DLD1 (cell line): ENCODE data around the gene BAG3.

Experiments used
- in situ Hi-C: cut with HindIII; loops from 2 replicates; pipeline ENCODE4 v1.10.0; 2017; ENCODE audit warnings: low sequenced_read_pairs

The BAG3 gene

DNA sequence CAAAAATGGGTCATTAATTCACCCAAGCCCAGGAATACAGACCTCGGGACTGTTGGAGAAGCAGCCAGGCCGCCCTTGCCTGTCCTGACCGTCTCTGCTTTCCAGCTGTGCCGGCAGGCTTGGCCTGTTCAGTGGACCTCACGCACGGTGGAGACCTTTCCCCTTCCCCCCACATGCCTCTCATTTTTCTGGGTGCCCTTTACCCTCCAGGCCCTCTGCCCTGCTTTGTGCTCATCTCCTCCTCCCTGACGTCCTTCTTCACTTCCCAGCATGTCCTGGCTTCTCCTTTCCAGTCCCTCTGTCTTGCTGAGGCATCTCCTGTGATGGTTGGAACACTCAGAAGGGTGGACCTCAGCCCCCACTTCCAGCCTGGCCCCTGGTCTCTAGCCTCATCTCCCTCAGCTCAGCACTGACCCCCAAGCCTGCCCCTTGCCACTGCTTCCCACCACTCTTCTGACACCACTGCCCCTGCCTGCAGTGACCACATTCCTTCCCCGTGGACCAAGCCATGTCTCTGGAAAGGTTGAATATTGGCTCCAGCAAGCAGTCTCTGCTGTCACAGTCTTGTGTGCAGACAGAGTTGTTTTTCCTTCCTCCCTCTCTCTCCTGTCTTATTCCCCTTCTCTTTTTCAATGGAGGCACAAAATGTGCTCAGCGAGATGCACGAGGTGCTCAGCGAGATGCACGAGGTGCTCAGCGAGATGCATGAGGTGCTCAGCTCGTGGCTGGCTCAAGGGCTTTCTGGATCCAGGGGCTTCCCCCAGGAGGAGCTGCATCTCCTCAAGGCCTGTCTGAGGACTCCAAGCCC lies 14.9 kb downstream of the BAG3 start:
- in situ Hi-C loops, result no loop called here

- in situ Hi-C loops, result no loop called here
These were observed 15.5 kb downstream of the BAG3 start for GRCh38 chr10:119666709-119667004.

GRCh38 chr10:119667562-119668328 lies 16.6 kb downstream of the BAG3 start:
- in situ Hi-C loops, result no loop called here

DNA sequence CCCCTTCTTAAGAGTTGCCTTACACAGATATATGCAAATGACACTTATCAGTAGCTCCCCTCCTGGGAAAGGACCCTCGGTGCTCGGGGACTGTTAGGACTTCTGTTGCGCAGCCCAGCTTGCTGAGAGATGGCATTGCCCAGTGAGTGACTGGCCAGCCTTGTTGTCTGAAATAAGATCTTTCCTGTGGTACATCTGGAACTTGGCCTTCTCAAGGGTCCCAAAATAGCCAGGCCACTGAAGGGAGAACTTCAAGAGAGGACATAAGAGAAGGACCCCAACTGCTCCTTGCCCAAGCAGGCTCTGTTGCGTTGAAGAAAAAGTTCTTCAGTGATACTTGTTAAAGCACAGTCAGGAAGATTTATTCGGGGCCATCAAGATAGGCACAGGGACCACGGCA lies 17.3 kb downstream of the BAG3 start:
- in situ Hi-C loops, result no loop called here

DNA sequence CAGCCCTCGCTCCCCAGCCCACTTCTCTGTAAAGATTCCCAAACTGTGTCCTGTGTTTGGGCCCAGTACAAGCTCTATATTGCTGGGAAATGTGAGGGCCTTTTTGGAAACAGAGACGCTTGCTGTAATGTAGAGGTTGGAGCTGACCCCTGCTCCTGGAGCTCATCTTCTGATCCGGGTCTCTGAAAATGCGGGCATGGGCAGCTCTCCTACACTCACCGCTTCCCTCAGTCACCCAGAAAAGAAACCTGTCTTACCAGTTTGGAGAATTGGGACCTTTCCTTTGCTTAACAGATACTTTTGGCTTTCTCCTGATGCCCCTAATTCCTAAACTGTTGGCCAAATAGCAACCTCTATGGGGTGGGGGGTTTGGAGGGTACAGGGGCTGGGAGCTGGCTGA lies 18.2 kb downstream of the BAG3 start:
- in situ Hi-C loops, result no loop called here

DNA sequence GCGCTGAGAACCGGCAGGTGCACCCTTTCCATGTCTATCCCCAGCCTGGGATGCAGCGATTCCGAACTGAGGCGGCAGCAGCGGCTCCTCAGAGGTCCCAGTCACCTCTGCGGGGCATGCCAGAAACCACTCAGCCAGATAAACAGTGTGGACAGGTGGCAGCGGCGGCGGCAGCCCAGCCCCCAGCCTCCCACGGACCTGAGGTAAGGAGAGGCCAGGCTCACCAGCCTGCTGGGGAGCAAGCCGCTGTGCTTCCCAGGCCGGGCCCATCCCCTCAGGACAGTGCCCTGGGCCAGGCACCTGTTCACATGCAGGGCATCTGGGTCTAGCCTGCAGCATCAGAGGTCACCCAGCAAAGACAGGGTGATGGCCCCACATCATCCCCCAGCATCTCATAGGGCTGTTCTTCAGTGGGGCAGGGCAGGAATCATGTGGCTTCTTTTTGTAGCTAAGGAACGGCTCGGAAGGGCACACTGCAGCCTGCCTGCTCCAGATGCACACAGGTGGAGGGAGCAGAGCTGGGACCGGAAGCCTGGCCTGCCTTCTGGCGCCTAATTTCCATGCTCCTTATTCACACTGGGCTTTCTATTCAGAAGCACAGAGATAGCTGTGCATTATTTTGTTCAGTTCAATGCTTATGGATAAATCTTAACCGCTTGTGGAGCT lies 18.9 kb downstream of the BAG3 start:
- in situ Hi-C loops, result no loop called here

- in situ Hi-C loops, result no loop called here
These were observed 19.5 kb downstream of the BAG3 start for GRCh38 chr10:119670717-119671116.

- in situ Hi-C loops, result no loop called here
These were observed 20.2 kb downstream of the BAG3 start for GRCh38 chr10:119671381-119671780.

DNA sequence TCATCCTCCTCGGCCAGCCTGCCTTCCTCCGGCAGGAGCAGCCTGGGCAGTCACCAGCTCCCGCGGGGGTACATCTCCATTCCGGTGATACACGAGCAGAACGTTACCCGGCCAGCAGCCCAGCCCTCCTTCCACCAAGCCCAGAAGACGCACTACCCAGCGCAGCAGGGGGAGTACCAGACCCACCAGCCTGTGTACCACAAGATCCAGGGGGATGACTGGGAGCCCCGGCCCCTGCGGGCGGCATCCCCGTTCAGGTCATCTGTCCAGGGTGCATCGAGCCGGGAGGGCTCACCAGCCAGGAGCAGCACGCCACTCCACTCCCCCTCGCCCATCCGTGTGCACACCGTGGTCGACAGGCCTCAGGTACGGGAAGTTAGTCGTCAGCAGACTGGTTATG lies 21.1 kb downstream of the BAG3 start:
- in situ Hi-C loops, result no loop called here

GRCh38 chr10:119673271-119673670 lies 22.1 kb downstream of the BAG3 start:
- in situ Hi-C loops, result no loop called here

DNA sequence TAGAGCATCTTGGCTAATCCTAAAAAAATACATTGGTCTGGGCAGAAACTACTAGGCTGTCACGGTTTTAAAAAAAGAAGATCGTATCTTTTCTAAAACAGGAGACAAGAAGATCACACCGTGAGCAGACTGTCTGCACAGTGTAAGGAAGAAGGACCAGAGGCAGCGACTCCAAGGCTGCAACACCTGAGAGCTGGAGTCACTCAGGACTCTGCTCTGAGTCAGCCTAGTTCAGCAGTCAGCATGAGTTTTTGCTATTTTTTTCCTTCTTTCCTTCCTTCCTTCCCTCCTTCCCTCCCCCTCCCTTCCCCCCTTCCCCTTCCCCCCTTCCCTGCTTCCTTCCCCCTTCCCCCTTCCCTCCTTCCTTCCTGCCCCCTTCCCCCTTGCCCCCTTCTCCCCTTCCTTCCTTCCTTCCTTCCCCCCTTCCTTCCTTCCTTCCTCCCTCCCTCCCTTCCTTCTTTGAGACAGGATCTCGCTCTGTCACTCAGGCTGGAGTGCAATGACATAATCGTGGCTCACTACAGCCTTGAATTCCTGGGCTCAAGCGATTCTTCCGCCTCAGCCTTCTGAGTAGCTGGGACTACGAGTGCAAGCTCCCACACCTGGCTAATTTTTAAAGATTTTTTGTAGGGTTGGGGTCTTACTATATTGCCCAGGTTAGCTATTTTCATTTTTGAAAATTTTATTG lies 24.4 kb downstream of the BAG3 start:
- in situ Hi-C loops, result no loop called here

DNA sequence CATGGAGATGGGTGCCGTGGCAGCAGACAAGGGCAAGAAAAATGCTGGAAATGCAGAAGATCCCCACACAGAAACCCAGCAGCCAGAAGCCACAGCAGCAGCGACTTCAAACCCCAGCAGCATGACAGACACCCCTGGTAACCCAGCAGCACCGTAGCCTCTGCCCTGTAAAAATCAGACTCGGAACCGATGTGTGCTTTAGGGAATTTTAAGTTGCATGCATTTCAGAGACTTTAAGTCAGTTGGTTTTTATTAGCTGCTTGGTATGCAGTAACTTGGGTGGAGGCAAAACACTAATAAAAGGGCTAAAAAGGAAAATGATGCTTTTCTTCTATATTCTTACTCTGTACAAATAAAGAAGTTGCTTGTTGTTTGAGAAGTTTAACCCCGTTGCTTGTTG lies 25.9 kb downstream of the BAG3 start:
- in situ Hi-C loops, result no loop called here

DNA sequence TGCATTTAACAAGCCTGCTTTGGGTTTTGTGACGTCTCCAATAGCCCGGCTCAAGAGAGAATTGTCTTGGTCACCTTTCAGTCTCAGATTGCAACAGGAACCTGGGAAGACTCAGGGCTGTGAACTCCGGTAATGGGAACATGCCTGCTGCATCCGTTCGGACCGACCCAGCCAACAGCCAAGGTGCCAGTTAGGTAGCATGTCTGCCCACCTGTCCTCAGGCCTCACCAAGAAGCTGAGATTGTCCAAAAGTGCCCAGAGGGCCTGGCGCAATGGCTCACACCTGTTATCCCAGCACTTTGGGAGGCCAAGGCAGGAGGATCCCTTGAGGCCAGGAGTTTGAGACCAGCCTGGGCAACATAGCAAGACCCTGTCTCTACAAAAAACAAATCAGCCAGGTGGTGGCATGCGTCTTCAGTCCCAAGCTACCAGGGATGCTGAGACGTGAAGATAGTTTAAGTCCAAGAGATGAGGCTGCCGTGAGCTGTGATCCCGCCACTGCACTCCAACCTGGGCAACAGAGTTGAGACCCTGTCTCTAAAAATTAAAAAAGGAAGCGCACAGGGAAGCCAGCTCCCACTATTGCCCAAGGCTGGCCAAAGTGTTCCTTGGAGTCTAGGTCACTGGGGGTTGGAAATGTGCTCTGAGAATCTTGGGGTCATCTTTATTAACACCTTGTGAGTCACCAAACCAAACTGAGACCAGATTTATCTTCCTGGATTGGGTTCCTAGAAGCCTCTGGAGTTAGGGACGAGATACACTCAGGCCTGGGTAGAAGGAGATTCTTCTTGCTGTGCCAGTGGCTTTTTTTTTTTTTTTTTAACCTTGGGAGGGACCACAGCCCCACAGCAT lies 26.9 kb downstream of the BAG3 start:
- in situ Hi-C loops, result no loop called here

- in situ Hi-C loops, result no loop called here
These were observed 28.3 kb downstream of the BAG3 start for GRCh38 chr10:119679480-119679829.

DNA sequence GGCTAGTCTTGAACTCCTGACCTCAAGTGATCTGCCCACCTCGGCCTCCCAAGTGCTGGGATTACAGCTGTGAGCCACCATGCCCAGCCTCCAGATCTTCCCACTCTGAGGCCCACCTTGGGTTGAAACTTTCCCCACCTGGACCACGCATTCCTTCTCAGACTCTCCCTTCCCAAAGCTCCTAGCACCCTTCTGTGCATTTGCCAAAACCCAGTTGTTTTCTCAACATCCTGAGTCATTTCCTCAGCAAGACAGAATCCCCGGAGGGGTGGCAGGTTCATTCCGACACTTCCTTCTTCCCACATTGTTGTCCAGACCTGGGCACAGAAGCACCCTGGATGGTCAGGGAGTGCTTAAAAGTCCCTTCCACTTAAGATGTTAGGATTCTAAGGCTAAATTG lies 28.9 kb downstream of the BAG3 start:
- in situ Hi-C loops, result loop anchor here (10.0 kb wide), 1 partner anchor 355 kb away; no protein-coding TSS in a partner anchor

DNA sequence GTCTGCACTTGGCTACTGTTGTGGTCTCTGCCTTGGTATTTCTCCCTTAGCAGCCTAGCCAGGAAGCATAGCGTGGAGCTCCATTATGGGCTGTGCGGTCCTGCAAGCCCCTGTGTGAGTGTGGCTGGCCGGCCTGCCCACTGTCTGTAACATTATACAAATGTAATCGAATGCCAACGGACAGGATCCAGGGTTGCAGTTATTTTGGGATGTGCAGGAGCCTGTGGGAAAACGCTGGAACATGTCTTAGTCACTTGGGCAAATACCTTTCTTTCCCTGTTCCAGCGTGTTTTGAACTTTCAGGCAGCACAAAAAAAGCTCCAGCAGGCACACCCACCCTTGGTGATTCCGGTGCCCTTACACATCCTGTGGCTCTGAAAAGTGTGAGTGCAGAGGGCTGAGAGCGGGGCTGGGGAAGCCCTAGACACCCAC lies 29.5 kb downstream of the BAG3 start:
- in situ Hi-C loops, result loop anchor here (10.0 kb wide), 1 partner anchor 354 kb away; no protein-coding TSS in a partner anchor

DNA sequence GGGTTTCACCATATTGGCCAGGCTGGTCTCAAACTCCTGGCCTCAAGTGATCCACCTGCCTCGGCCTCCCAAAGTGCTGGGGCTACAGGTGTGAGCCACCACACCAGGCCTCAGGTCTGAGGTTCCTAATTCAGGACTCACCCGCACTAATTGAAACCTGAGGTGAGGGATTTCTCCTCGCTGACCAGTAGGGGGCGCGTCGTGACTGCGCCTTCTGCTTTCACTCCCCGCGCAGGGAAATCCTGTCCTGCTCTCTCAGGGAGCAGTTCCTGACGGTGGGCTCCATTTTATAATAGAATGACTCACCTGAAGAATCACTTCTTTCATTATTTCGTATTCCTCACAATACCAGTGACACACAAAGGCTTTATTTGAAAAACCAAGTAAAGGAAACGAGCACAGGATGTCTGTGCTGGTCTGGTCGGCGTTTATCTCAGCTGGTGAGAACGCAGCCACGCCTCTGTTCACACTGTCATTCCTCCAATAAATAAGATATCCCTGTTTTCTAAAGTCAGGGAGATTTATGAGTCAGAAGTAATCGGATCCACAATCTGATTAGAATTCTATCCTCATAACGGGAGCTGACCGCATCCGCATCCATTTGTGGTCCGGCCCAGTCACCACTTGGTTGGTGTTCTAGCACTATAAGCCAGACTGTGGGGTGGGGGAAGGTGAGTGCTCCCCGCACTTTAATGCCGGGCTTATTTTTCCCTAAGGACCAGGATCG lies 35.4 kb downstream of the BAG3 start:
- in situ Hi-C loops, result loop anchor here (10.0 kb wide), 1 partner anchor 348 kb away; no protein-coding TSS in a partner anchor

GRCh38 chr10:119687192-119688032 lies 36.2 kb downstream of the BAG3 start:
- in situ Hi-C loops, result loop anchor here (10.0 kb wide), 1 partner anchor 347 kb away; no protein-coding TSS in a partner anchor
